ENCODE data around the gene SEL1L3.

- no peak for TF ChIP-seq POLR2A (IDR thresholded peaks at IDR 0.05)
- TF ChIP-seq CTCF (IDR thresholded peaks at IDR 0.05 in 4 of 5, conservative IDR thresholded peaks at IDR 0.05 in 1 of 5), result no peak
Measured at GRCh38 chr4:25847329-25847728, 15.5 kb downstream of the SEL1L3 start.

Measured in gastrocnemius medialis (tissue), 4 donors.